NCI-H524 (cell line): ENCODE results near the gene GNB1.
A peak's percentile ranks its signal among the peaks of the same experiment; 100 is the strongest.

Experiments used
- DNase-seq, 2 experiments: peaks; one replicate each; lab custom pipeline; 2025; lab: John Stamatoyannopoulos, UW

GNB1 gene

GRCh38 chr1:1910033-1910465 lies 19.2 kb upstream of the GNB1 start:
- no peak for DNase-seq

GRCh38 chr1:1908506-1908791 lies 17.6 kb upstream of the GNB1 start:
- no peak for DNase-seq

DNA sequence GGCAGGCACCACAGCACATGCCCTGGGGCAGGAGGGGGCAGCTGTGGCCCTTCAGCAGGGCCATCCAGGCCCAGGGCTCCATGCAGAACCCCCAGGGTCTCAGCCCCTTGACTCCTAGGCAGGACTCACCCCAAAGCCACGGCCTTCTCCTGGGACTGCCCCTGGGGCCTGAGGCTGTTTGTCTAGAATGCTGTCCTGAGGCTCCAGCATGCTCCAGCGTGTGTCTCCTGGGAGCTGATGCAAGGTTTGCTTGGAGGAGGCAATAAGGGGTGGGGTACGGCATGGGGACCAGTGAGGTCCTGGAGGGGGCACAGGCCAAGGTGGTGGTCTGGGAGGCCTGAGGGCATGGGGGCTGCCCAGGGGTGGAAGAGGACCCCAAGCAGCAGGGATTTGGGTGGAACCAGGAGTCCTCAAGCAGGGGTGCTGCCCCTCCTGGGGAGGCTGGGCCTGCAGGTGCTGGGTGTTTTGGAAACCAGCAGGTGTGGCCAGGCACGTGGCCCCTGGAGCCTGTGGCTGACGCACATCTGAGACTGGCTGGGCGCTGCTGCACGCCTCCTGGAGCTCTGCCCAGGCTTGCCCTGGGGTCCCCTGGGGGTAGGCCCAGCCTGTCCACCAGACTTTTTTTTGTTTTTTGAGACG lies 16.3 kb upstream of the GNB1 start:
- no peak for DNase-seq

- peak; percentile 50 to 76 for DNase-seq
Observed at GRCh38 chr1:1906185-1907097, 15.6 kb upstream of the GNB1 start.

DNA sequence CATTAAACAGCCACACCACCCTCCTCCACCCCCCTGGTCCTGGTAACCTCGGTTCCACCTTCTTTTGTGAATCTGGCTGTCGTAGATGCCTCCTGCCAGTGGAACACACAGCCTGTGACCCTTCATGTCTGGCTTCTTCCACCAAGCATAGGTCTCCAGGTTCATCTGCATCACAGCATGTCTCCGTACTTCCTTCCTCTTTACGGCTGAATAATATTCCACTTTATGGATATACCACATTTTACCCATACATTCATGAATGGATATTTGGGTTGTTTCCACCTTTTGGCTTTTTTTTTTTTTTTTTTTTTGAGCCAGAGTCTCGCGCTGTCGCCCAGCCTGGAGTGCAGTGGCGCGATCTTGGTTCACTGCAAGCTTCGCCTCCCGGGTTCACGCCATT lies 12.3 kb upstream of the GNB1 start:
- DNase-seq = no peak

GRCh38 chr1:1901641-1902294 lies 10.9 kb upstream of the GNB1 start:
- no peak for DNase-seq

DNA sequence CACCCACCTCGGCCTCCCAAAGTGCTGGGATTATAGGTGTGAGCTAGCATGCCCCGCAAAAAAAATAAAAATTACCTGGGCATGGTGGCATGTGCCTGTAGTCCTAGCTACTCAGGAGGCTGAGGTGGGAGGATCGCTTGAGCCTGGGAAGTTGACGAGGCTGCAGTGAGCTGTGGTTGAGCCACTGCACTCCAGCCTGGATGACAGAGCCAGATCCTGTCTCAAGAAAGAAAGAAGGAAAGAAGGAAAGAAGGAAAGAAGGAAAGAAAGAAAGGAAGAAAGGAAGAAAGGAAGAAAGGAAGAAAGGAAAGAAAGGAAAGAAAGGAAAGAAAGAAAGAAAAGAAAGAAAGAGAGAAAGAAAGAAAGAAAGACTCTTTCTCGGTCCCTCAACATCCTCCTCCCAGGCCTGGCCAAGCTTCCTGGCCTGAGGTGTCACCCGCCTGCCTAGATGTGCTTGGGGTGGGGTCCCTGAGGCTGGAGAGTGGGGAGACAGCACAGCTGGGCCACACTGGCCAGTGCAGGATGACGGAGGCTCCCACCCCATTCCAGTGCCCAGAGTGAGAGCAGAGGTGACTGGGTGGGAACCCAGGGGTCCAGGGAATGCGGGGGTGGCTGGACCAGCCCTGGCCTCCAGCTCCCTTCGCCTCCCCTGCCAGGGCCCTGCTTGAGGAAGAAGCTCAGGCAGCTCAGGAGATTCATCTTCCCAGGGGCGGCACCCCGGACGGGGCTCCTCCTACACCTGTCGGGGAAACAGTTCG lies 10.2 kb upstream of the GNB1 start:
- DNase-seq = no peak

DNA sequence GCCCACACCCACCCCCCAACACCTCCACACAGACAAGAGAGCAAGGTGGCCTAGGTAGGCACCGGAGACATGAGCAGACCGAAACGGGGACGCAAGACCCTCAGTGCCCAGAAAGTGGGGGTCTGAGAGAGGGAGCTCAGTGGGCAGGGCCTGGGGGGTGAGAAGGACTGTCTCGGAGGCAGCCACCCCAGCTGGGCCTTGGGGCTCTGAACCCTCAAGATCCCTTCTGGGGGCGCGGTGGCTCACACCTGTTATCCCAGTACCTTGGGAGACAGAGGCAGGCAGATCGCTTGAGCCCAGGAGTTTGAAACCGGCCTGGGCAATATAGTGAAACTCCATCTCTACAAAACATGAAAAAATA lies 9.1 kb upstream of the GNB1 start:
- no peak for DNase-seq

DNA sequence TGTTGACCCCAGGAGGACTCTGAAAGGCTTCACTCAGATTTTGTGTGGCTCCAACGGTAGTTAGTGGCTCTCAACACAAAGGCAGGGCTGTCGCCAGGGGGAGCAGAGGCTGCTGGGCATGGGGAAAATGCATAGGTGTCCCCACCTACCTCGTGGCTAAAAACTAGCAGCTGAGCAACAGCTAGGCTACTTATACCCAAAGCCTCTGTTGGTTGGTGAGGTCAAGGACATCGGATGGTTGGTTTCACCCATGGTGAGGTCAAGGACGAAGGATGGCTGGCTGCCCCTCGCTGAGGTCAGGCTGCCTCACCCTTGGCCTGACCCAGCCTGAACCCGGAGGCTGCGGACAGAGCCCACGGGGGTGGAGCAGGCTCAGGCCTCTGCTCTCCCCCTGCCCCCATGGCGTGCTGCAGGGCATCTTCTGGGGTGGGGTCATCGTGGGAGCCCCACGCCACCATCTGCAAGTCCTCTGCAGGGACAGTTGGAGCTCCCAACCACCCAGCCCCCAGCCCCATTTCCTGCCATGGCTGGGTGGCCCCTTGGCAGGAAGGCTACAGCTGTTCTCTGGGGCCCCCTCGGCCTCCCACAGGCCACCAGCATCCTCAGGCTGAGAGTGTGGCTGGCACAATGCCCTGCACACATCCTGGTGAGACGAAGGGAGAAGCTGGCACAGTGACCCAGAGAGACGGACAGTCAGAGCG lies 8.5 kb upstream of the GNB1 start:
- no peak for DNase-seq

DNA sequence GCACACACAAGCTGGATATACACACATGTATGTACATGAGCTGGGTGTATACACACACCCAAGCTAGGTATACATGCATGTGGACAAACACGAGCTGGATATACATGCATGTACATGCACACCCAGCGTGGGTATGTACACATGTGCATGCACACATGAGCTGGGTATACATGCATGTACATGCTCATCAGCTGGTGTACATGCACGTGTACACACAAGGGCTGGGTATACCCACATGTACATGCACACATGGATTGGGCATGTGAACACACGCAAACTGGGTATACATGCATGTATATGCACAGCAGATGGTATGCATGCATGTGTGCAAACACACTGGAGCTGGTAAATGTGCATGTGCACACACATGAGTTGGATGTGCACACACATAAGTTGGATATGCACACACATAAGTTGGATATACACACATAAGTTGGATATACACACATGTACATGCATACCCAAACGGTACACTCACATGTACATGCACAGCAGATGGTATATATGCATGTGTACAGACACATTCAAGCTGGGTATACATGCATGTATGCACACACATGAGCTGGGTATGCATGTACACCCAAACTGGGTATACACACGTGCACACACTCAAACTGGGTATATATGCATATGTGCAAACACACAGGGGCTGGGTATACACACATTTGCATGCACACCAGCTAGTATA lies 7.5 kb upstream of the GNB1 start:
- DNase-seq = no peak

GRCh38 chr1:1895456-1896336 lies 4.8 kb upstream of the GNB1 start:
- DNase-seq = no peak

DNA sequence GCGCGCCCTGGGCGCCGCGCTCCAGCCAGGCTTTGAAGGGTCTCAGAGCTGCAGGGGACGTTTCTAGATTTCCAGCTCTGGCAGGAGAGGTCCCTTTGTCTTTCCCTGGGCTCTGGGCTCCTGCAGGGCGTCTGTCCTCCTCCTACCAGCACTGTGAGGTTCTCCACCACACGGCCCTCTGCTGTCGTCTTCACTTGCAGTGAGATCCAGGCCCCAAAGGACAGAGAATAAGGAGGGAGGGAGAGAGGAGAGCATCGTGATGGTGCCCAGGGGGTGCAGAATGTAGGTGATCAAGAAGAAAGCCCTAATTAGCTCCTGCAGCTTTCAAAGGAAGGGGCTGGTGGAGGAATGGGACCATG lies 4.2 kb upstream of the GNB1 start:
- no peak for DNase-seq

DNA sequence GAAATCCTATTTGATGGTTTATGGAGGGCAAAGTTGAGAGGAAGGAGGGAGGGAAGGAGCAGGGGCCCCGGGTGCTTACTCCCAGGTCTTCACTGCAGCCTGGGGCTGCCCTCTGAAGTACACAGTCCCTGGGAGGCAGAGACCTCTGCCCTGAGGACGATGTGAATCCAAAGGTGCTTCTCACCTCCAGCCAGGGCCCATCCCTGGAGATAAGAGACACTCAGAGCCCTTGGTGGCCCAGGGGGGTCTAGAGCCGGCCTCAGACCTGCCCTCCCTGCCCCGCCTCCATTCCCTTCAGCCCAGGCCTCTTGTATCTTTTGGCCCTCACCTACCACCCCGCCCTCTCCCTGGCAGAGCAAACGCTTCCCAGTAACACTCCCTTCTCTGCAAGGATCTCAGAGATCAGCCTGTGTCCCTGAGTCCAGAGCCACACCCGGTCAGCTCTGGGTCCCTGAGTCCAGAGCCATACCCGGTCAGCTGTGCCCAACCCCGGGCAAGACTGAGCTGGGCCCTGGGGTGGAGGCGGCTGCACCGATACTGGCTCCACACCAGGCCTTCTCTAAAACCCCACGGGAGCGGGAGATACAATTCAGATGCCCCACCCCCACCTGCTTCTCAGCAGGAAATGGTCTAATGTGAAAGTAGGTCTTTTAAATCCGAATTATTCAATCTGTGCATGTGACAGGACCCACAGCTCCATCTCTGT lies 3.6 kb upstream of the GNB1 start:
- DNase-seq = no peak

GRCh38 chr1:1893997-1894353 lies 3.1 kb upstream of the GNB1 start:
- DNase-seq = no peak

DNA sequence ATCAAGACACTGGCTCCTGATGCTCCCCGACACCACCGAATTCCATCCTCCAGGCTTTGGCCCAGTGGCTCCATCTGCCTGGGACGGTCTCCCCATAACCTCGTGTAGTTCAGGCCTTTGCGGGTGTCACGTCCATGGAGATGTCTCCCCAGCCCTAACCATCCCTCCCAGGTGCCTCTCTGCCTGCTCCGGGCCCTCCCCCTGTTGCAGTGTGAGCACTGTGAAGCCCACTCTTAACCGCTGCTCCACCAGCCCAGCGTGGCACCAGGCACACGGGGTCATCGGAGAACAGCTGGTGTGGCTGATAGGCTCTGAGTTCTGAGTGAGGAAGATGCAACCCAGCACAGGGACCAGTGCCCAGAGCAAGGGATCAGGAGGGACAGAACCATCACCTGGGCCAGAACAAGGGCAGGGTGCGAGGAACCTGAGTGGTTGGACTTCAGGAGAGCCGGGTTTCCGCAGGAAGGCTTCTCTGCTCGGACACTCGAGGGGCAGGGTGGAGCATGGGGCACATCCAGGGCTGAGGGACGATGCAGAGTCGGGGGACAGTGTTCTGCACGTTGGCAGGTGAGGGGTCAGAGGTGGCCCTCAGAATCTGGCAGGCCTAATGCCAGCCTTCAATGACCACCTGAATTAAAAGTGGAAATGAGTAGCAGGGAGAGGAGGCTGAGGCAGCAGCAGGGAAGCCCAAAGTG lies 2.6 kb upstream of the GNB1 start:
- no peak for DNase-seq

DNA sequence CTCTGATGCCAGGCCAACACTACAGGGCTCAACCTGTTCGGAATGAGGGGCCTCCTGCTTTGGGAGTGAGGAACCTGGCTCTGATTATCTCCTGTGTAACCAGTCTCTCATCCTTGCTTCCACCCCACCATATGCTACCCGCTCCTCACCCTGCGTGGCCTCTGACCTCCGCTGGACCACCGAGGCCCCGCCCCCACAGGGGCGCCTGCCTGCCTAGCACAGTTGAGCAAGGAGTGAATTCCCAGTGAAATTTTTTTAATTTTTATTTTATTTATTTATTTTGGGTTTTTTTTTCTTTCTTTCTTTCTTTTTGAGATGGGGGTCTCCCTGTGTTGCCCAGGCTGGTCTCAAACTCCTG lies 1.9 kb upstream of the GNB1 start:
- DNase-seq = no peak

DNA sequence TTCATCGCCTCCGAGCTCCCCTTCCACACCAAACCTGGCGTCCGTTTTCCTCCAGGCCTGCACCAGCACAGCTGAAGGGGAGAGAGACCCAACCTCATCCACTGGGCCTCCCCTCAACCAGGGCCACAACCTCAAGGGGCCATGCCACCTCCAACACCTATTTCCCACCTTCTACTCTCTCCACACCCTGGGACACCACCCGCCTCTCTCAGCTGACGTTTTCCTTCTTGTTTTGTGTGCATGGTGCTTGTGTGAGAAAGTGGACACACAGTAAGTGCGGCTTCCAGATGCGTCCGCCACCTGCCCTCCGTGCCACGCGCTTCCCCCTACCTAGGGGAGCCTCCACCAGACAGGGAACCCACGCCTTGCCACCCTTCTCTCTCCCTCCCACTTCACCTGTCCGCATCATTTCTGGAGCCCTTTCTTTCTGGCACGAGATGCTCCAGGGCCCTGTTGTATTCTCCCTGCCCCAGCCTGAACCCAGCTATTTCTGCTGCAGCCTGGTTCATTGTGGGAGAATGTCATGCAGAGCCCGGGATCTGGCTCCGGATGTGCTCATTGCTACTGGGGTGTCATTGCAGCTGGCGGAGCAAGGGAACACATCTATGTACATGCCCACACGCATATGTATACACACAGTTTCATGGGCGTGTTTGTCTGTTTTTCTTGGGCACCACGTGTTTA lies 1.3 kb upstream of the GNB1 start:
- DNase-seq = no peak

- DNase-seq = peak in 1 of 2 experiments; percentile 41
Observed at GRCh38 chr1:1891349-1892078, 627 bp upstream of the GNB1 start.
